IMR-90 (cell line): ENCODE data around the gene NRN1. TPM values are rescaled to one million over a fixed set of nuclear protein-coding genes. Genes with fewer than 3 reads are reported as not detected.

Experiments used
- ATAC-seq: fragments of 200-7000 bp; cut with Tn5 transposase; 2 replicates; pipeline ENCODE4 v1.9.1; 2020; ENCODE audit warnings: low read depth, mild to moderate bottlenecking, moderate library complexity
- BruUV-seq: library from RNA; stranded (reverse); fragments of 400-500 nt; replicated peaks from 2 replicates; lab custom pipeline; 2021; lab: Mats Ljungman, UMichigan
- CTCF ChIA-PET: fragments of 300-600 bp; formaldehyde crosslinking; extraction: SDS; loops from one replicate; lab custom pipeline; 2021; ENCODE audit warnings: antibody characterized with exemption; lab: Yijun Ruan, JAX
- POLR2A ChIA-PET: fragments of 300-600 bp; sonication (Branson Sonifier 250); formaldehyde crosslinking; loops from one replicate; lab custom pipeline; 2022; ENCODE audit warnings: antibody characterized with exemption; ENCODE audit not compliant: unreplicated experiment; lab: Charles Lee
- DNase-seq: peaks from one replicate; pipeline ENCODE4 v3.0.0; 2013
- H2AFZ ChIP-seq: replicated peaks from 2 replicates; pipeline ENCODE3; 2013; ENCODE audit warnings: low read length, mild to moderate bottlenecking; ENCODE audit not compliant: poor library complexity
- H2AK5ac ChIP-seq: 2 replicates; pipeline ENCODE4 v1.6.1; 2013; ENCODE audit warnings: low read depth, low read length, inconsistent platforms
- H2AK9ac ChIP-seq: replicated peaks from 2 replicates; pipeline ENCODE3; 2013; ENCODE audit warnings: mild to moderate bottlenecking, low read depth, low read length, moderate library complexity; ENCODE audit not compliant: poor library complexity
- H2BK120ac ChIP-seq: 2 replicates; pipeline ENCODE4 v1.6.1; 2013; ENCODE audit warnings: low read depth, low read length, inconsistent platforms
- H2BK15ac ChIP-seq: 3 replicates; pipeline ENCODE4 v1.6.1; 2013; ENCODE audit warnings: low read depth, low read length, inconsistent platforms
- H2BK20ac ChIP-seq: 2 replicates; pipeline ENCODE4 v1.6.1; 2013; ENCODE audit warnings: low read depth, mild to moderate bottlenecking, inconsistent platforms, low read length, moderate library complexity
- H2BK5ac ChIP-seq: 2 replicates; pipeline ENCODE4 v1.6.1; 2013; ENCODE audit warnings: mild to moderate bottlenecking, low read depth, low read length, inconsistent platforms; ENCODE audit not compliant: poor library complexity, severe bottlenecking
- H3K14ac ChIP-seq: replicated peaks from 2 replicates; pipeline ENCODE4 v1.6.1; 2013; ENCODE audit warnings: low read depth, low read length, inconsistent platforms
- H3K18ac ChIP-seq: 2 replicates; pipeline ENCODE4 v1.6.1; 2013; ENCODE audit warnings: low read depth, low read length, control low read depth
- H3K23ac ChIP-seq: 2 replicates; pipeline ENCODE4 v1.6.1; 2013; ENCODE audit warnings: low read depth, low read length, inconsistent platforms
- H3K27ac ChIP-seq: 2 replicates; pipeline ENCODE4 v1.5.1; 2013; ENCODE audit warnings: mild to moderate bottlenecking, control low read depth, low read length; ENCODE audit not compliant: insufficient read depth
- H3K27me3 ChIP-seq: 2 replicates; pipeline ENCODE4 v1.6.1; 2013; ENCODE audit warnings: low read length; ENCODE audit not compliant: control insufficient read depth, insufficient read depth
- H3K36me3 ChIP-seq: 2 replicates; pipeline ENCODE4 v1.6.1; 2013; ENCODE audit warnings: low read length, mixed read lengths; ENCODE audit not compliant: control insufficient read depth, insufficient read depth
- H3K4ac ChIP-seq: 2 replicates; pipeline ENCODE4 v1.6.1; 2013; ENCODE audit warnings: low read depth, low read length, inconsistent platforms
- H3K4me1 ChIP-seq: 2 replicates; pipeline ENCODE4 v1.6.1; 2013; ENCODE audit warnings: low read length, mixed read lengths; ENCODE audit not compliant: control insufficient read depth, insufficient read depth
- H3K4me2 ChIP-seq: 2 replicates; pipeline ENCODE4 v1.6.1; 2013; ENCODE audit warnings: low read depth, mild to moderate bottlenecking, control low read depth, low read length, moderate library complexity
- H3K4me3 ChIP-seq: 2 replicates; pipeline ENCODE4 v1.5.1; 2013; ENCODE audit warnings: low read depth, mild to moderate bottlenecking, control low read depth, low read length, moderate library complexity; ENCODE audit not compliant: insufficient read depth
- H3K56ac ChIP-seq: 2 replicates; pipeline ENCODE4 v1.6.1; 2013; ENCODE audit warnings: low read length, inconsistent platforms; ENCODE audit not compliant: insufficient read depth; ENCODE audit errors: extremely low read depth
- H3K79me1 ChIP-seq, 2 experiments: 2 replicates each; pipeline ENCODE4 v1.6.1; 2013; ENCODE audit warnings: low read length in 2 of 2, inconsistent platforms in 1 of 2, low read depth in 1 of 2
- H3K9ac ChIP-seq: 2 replicates; pipeline ENCODE4 v1.6.1; 2013; ENCODE audit warnings: low read depth, low read length, control low read depth
- H3K9me1 ChIP-seq: 2 replicates; pipeline ENCODE4 v1.6.1; 2013; ENCODE audit warnings: low read length, inconsistent platforms; ENCODE audit not compliant: insufficient read depth
- H3K9me3 ChIP-seq: 2 replicates; pipeline ENCODE4 v1.6.1; 2013; ENCODE audit warnings: low read length; ENCODE audit not compliant: control insufficient read depth, insufficient read depth
- H4K20me1 ChIP-seq: 2 replicates; pipeline ENCODE4 v1.6.1; 2013; ENCODE audit warnings: low read length, inconsistent platforms; ENCODE audit not compliant: insufficient read depth
- H4K5ac ChIP-seq: 2 replicates; pipeline ENCODE4 v1.6.1; 2013; ENCODE audit warnings: mild to moderate bottlenecking, low read depth, low read length, control low read depth
- H4K8ac ChIP-seq, 2 experiments: 2 replicates each; pipeline ENCODE4 v1.6.1; 2013; ENCODE audit warnings: low read depth in 2 of 2, low read length in 2 of 2, control low read depth in 1 of 2, inconsistent platforms in 1 of 2
- H4K91ac ChIP-seq: 2 replicates; pipeline ENCODE4 v1.6.1; 2013; ENCODE audit warnings: low read depth, low read length, inconsistent platforms; ENCODE audit not compliant: insufficient read depth
- BHLHE40 ChIP-seq: fragments of 150-350 bp; IDR thresholded peaks from 2 replicates; pipeline ENCODE4 v1.6.1; 2016; ENCODE audit warnings: mild to moderate bottlenecking, low read depth, low read length
- CEBPB ChIP-seq: IDR thresholded peaks from 2 replicates; pipeline ENCODE4 v1.6.1; 2012; ENCODE audit warnings: low read depth, low read length, improper control_type of control experiment
- CHD1 ChIP-seq: IDR thresholded peaks from 2 replicates; pipeline ENCODE4 v1.6.1; 2012; ENCODE audit warnings: low read depth, low read length, improper control_type of control experiment
- ELK1 ChIP-seq: fragments of 150-350 bp; IDR thresholded peaks from 2 replicates; pipeline ENCODE4 v1.6.1; 2016; ENCODE audit warnings: low read depth, mild to moderate bottlenecking, low read length, moderate library complexity, borderline replicate concordance
- MAZ ChIP-seq: IDR thresholded peaks from 2 replicates; pipeline ENCODE4 v1.6.1; 2012; ENCODE audit warnings: low read depth, mild to moderate bottlenecking, low read length, improper control_type of control experiment, moderate library complexity, borderline replicate concordance
- MXI1 ChIP-seq: IDR thresholded peaks from 2 replicates; pipeline ENCODE4 v1.6.1; 2012; ENCODE audit warnings: low read depth, mild to moderate bottlenecking, low read length, moderate library complexity, borderline replicate concordance
- RFX5 ChIP-seq: IDR thresholded peaks from 2 replicates; pipeline ENCODE4 v1.8.0; 2012; ENCODE audit warnings: low read depth, mild to moderate bottlenecking, low read length, moderate library complexity
- SMC3 ChIP-seq: fragments of 150-350 bp; IDR thresholded peaks from 2 replicates; pipeline ENCODE4 v1.6.1; 2016; ENCODE audit warnings: low read depth, mild to moderate bottlenecking, antibody characterized with exemption, low read length, moderate library complexity
- WGBS, 2 experiments: methylation state at CpG; one replicate each; pipeline versions ENCODE4 v1.1.5 to v1.1.7; 2013; ENCODE audit warnings: missing lambda C conversion rate in 2 of 2; ENCODE audit not compliant: insufficient read length in 1 of 2; ENCODE audit errors: extremely low coverage in 2 of 2; 5-methylcytosine and 5-hydroxymethylcytosine counted together
- dilution Hi-C: fragments of 300-500 bp; cut with HindIII; formaldehyde crosslinking; loops from one replicate; pipeline ENCODE4 v1.14.3; 2018; ENCODE audit warnings: low sequenced_read_pairs; ENCODE audit not compliant: unreplicated experiment
- in situ Hi-C: fragments of 300-500 bp; cut with MboI; formaldehyde crosslinking; loops from 3 replicates; pipeline ENCODE4 v1.14.3; 2019; ENCODE audit warnings: low sequenced_read_pairs, inconsistent platforms, mixed read lengths
- intact Hi-C: fragments of 100-400 bp; cut with micrococcal nuclease; formaldehyde crosslinking; loops from 2 replicates; pipeline ENCODE4 v1.10.0; 2022
- polyA plus RNA-seq, 3 experiments: library from polyadenylated mRNA; depleted of rRNA; stranded (reverse); fragments of >200 nt; gene quantifications; 2 replicates each; pipeline ENCODE4 v1.2.3, GENCODE V29; 2012; ENCODE audit warnings: low replicate concordance in 1 of 3
- total RNA-seq: library from RNA; depleted of rRNA; stranded (reverse); fragments of >200 nt; gene quantifications from 2 replicates; pipeline ENCODE4 v1.2.3, GENCODE V29; 2012
- TF ChIP-seq, protein P1 (sequence below): fragments of 150-350 bp; IDR thresholded peaks from 2 replicates; pipeline ENCODE4 v1.6.1; 2017; ENCODE audit warnings: mild to moderate bottlenecking, antibody characterized with exemption, low read length, low read depth
- TF ChIP-seq, protein P2 (sequence below): conservative IDR thresholded peaks from 2 replicates; pipeline ENCODE4 v1.5.1; 2012; ENCODE audit warnings: mild to moderate bottlenecking, low read depth, low read length, improper control_type of control experiment

Gene NRN1
- total and polyA plus RNA-seq, 2 of the 4 experiments (the other 2 are of a cell fraction): not detected

DNA sequence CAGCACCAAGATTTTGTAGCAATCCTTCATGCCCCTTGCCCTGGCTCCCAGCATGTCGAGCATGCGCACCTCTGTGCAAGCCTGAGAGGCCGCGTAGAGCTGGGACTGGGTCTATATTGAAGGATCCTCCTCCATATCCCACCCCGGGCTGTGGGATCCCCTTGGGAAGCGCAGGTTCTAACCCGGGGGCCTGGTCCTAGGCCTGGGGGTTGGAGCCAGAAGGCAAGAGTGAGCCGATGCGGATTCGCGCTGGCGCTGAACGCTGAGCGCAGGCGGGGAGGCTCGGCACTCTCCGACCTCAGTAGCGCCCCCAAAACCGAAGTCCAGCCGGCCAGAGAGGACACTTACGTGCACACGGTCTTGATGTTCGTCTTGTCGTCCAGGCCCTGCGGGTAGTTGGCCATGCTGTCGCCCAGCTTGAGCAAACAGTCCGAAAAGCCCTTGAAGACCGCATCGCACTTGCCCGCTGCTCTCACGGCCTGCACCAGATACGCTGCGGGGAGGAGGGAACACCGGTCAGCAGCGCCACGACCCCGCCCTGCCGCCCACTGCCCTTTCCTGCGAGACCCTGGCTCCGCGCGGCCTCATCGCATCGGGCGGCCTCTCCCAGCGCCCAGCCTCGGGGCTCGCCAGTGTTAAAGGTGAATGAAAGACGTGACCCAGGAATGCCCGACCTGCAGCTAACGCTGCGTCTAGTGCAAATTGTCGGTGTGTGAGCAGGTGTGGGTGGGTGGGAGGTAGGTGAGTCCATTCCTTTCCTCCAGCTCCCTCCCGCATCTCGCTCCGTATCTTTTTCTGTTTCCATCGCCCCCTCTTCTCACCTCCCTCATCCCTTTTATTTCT lies 4.5 kb downstream of the NRN1 start (continued):
- TF ChIP-seq, protein P1, sequence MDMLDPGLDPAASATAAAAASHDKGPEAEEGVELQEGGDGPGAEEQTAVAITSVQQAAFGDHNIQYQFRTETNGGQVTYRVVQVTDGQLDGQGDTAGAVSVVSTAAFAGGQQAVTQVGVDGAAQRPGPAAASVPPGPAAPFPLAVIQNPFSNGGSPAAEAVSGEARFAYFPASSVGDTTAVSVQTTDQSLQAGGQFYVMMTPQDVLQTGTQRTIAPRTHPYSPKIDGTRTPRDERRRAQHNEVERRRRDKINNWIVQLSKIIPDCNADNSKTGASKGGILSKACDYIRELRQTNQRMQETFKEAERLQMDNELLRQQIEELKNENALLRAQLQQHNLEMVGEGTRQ: no peak

DNA sequence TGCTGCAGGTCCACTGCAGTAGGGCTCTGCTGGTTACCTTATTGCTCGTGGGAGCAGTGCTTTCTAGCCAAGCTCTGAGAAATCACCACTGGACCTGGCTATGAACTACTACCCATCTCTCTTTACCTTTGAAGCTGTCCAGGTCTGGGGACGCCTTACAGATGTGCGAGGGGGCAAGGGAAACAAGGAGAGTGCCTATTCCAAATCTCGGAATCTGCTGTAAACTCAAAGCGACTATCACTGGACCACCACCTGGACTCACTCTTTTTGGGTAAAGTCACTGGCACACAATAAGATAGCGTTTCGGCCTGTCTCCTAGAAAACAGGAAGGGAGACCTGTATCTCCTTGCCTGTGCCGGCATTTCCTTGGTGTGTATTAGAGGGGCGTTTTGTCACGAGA lies 5.3 kb downstream of the NRN1 start:
- Histone ChIP-seq H4K8ac (no peak overlapping the region), H3K36me3 (no peaks in the 10 kb centered on the region), H2BK15ac (no peak overlapping the region), H3K23ac (no peak overlapping the region), H3K18ac (no peak overlapping the region), H4K5ac (no peak overlapping the region), H4K20me1 (no peaks in the 10 kb centered on the region; the same call in 1 of the 2 replicates), H3K4me2 (no peak overlapping the region), H3K14ac (no peak overlapping the region), H2BK5ac (no peak overlapping the region), H2AK9ac (no peak overlapping the region), H3K79me1 (no peaks in the 10 kb centered on the region), H3K27ac (no peak overlapping the region), H2AK5ac (no peak overlapping the region), H2AFZ (no peak overlapping the region), H3K9me3 (peaks cover 17% of the 10 kb centered on the region), H3K56ac (no peak overlapping the region), H3K9ac (no peak overlapping the region), H3K4ac (no peak overlapping the region), H4K91ac (no peak overlapping the region), H2BK20ac (no peak overlapping the region), H3K9me1 (no peaks in the 10 kb centered on the region), H2BK120ac (no peak overlapping the region), H3K4me1 (no peaks in the 10 kb centered on the region; the same call in 1 of the 2 replicates), H3K4me3 (no peak overlapping the region), H3K27me3 (peaks cover 92% of the 10 kb centered on the region)
- in situ Hi-C loops: no loop called here
- dilution Hi-C loops: no loop called here
- ATAC-seq: no peak
- intact Hi-C loops: no loop called here
- no TSS peak for BruUV-seq
- no peak for DNase-seq
- 45% methylated on average over 2 of the region's 10 CpGs; no CpG with 5 or more reads in 1 of the 2 experiments for WGBS, 2 experiments
- CTCF ChIA-PET: interaction anchor here (0.8 kb wide), 1 partner anchor 579 kb away, joined by 3 read pairs; no protein-coding TSS in a partner anchor
- POLR2A ChIA-PET: no interaction called here
- TF ChIP-seq MXI1: no peak
- TF ChIP-seq, protein P1: no peak
- no peak for TF ChIP-seq RFX5
- no peak for TF ChIP-seq SMC3
- TF ChIP-seq ELK1: no peak
- TF ChIP-seq CHD1: no peak
- TF ChIP-seq BHLHE40: no peak
- TF ChIP-seq CEBPB: no peak
- TF ChIP-seq, protein P2, sequence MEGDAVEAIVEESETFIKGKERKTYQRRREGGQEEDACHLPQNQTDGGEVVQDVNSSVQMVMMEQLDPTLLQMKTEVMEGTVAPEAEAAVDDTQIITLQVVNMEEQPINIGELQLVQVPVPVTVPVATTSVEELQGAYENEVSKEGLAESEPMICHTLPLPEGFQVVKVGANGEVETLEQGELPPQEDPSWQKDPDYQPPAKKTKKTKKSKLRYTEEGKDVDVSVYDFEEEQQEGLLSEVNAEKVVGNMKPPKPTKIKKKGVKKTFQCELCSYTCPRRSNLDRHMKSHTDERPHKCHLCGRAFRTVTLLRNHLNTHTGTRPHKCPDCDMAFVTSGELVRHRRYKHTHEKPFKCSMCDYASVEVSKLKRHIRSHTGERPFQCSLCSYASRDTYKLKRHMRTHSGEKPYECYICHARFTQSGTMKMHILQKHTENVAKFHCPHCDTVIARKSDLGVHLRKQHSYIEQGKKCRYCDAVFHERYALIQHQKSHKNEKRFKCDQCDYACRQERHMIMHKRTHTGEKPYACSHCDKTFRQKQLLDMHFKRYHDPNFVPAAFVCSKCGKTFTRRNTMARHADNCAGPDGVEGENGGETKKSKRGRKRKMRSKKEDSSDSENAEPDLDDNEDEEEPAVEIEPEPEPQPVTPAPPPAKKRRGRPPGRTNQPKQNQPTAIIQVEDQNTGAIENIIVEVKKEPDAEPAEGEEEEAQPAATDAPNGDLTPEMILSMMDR: no peak
- TF ChIP-seq MAZ: no peak
